ENCODE measurements around the gene PTPRC.
"Not testable (repeated sequence)": the region's sequence is repeated elsewhere in the genome, so short reads cannot be mapped to it uniquely, and the experiment has no call there.

Gene PTPRC

GRCh38 chr1:198638894-198639635 lies at the start of gene PTPRC:
Gene PTPRC, plus strand, starts transcription at chr1:198639040. Its CDS starts 229 bp downstream, at chr1:198639269.
- no peak within 1 kb of the TSS for H3K27ac ChIP-seq
- TF ChIP-seq ZFX (IDR thresholded peaks at IDR 0.05) (no peak), CTCF (conservative IDR thresholded peaks at IDR 0.05) (no peak)

GRCh38 chr1:198590454-198590853 lies 48.4 kb upstream of the PTPRC start:
- TF ChIP-seq CTCF (conservative IDR thresholded peaks at IDR 0.05) (no peak), ZFX (IDR thresholded peaks at IDR 0.05) (no peak)

GRCh38 chr1:198595765-198596164 lies 43.1 kb upstream of the PTPRC start:
- H3K27ac ChIP-seq, result no peak overlapping the region
- no peak for TF ChIP-seq ZFX (IDR thresholded peaks at IDR 0.05)
- no peak for TF ChIP-seq CTCF (conservative IDR thresholded peaks at IDR 0.05)

More at GRCh38 chr1:198590454-198590853, 48.4 kb upstream of the PTPRC start:
- H3K27ac ChIP-seq, result no peak overlapping the region

- TF ChIP-seq ZFX (IDR thresholded peaks at IDR 0.05) (no peak), CTCF (conservative IDR thresholded peaks at IDR 0.05) (no peak)
- H3K27ac ChIP-seq, result no peak overlapping the region
These were observed 41.0 kb upstream of the PTPRC start for GRCh38 chr1:198597690-198598430.

- no peak overlapping the region for H3K27ac ChIP-seq
- no peak for TF ChIP-seq CTCF (conservative IDR thresholded peaks at IDR 0.05)
- TF ChIP-seq ZFX (IDR thresholded peaks at IDR 0.05), result no peak
These were observed 40.0 kb upstream of the PTPRC start for GRCh38 chr1:198598796-198599321.

- no peak overlapping the region for H3K27ac ChIP-seq
- TF ChIP-seq ZFX (IDR thresholded peaks at IDR 0.05) (no peak), CTCF (conservative IDR thresholded peaks at IDR 0.05) (no peak)
These were observed 39.1 kb upstream of the PTPRC start for GRCh38 chr1:198599749-198600148.

- TF ChIP-seq ZFX (IDR thresholded peaks at IDR 0.05), result no peak
- TF ChIP-seq CTCF (conservative IDR thresholded peaks at IDR 0.05), result no peak
- no peak overlapping the region for H3K27ac ChIP-seq
These were observed 37.9 kb upstream of the PTPRC start for GRCh38 chr1:198600906-198601305.

GRCh38 chr1:198601310-198601709 lies 37.5 kb upstream of the PTPRC start:
- not testable (repeated sequence) for H3K27ac ChIP-seq
